GM21381 (cell line): ENCODE results near the gene ALKBH4.
"Not testable (repeated sequence)": the region's sequence is repeated elsewhere in the genome, so short reads cannot be mapped to it uniquely, and the experiment has no call there.

ENCODE experiments used
- ATAC-seq: cut with Tn5 transposase; IDR thresholded peaks from one replicate; pipeline ENCODE4 v1.9.1; 2021; ENCODE audit warnings: mild to moderate bottlenecking, moderate library complexity; ENCODE audit not compliant: unreplicated experiment

Gene ALKBH4

DNA sequence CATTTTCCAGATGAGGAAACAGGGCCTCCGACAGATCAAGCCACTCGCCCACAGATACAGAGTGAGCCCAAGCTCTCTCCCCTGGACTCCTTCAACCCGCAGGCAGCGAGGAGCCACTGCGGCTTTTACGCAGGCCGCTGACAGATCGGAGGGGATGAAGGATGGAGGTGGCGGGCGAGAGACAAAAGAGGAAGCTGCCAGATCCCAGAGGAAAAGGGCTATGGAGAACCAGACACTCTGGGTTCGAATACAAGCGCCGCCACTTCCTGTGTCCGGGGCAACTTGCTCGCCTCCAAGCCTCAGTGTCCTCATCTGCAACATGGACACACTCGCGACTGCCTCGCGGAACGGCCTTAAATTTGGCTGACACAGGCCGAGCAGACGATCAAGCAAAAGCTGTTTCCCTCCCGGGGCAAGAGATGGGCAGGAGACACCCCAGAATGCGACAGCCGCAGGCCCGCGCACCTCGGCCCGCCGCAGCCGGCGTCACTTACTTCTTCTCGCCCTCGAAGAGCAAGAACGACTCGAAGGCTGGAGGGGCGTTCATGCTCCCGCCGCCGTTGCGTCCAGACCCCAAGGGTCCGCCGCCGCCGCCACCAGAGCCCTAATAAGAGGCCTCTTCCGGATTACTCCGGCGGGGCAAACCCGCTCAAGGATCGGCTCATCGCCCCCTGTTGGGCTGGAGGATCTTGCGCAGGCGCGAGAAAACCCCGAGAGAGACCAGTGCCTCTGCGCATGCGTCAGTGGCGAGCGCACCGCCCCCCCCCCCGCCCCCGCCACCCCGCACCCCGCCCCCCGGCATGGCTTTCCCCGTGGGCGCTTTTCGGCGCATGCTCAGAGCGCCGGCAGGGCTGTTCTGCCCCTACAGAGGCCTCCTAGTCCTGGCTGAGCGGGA, 13.9 kb upstream of the ALKBH4 start, which contains the start of gene POLR2J:
Gene POLR2J, minus strand, starts transcription at position 609 of the 895 bp plus-strand sequence. Its CDS starts 62 bp downstream, at position 547.
- peak; percentile 86 for ATAC-seq

DNA sequence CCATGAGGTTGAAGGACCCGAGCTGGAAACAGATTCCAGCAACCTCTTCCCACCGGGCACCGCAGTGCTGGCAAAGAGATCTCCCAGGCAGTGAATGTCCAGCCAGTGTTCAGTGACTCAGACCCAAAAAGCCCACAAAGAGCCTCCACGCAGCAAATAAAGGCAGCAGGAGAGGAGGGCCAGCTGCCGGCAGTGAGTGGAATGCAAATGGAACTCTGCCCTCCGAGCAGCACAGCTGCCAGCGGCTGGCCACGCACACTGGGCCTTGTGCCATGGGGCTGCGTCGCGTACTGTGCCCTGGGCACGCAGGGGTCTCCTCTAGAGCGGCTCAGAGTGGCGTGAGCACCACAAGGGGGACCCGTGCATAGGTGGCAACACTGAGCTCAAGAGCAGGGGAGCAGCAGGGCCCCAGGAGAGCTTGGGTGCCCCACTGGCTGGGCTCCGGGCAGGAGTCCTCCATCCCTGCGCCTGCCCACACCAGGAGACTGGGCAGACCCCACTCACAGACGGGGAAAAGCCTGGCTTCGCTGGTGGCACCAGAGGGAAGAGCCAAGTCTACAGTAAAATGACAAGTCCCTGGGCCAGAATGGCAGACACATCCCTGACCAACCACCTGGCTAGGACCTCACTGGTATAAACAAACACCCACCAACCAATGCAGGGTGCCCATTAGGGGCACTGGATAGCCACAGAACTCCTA, 10.2 kb upstream of the ALKBH4 start:
- not testable (repeated sequence) for ATAC-seq

DNA sequence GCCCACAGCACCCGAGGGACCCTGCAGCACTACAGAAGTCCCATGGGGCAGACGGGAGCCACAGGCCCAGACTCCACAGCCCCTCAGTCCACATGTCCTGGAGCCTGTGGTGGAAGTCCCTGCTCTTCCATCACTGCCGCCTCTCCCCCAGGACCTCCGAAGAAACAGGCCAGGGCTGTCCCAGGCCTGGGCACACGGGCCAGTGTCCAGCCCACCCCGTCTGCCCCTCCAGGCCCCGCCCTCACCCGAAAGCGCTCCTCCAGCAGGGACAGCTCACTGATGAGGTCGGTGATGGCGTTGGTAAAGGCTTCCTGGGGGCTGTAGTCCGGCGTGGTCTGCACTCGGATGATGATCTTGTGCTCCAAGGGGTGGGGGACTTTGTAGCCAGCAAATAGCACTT, 9.5 kb upstream of the ALKBH4 start:
- ATAC-seq = not testable (repeated sequence)

DNA sequence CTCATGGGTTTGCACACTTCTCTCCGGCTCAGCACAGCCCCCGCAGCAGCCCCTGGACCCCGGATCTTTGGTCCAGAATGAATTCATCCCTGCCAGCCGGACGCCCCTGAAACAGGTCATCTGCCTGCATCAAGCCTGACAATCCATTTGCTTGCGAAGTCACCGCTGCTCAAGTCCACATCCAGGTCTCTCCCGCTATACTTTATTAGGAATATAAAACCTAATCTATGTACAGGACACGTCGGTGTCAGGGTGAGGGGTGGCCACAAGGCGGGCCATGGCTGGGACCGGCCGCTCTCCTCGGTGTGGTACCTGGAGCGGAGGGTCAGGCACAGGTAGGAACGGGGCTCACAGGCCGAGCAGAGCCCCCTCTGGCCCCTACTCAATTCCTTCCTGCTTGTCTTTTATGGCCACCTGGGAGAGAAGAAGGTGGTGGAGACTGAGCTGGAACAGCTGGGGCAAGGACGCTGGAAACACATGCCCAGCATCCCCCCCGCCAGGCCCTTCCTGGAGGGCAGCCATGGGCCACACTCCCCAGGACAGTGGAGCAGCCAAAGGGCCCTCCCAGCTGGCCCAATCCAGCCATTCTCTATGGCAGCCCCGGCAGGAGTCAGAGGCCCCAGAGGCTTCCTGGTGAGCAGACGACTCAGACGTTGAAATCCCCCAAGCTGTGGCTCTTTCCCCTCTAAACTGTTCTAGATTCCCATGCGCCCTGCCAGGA, 8.8 kb upstream of the ALKBH4 start:
- ATAC-seq = no peak

DNA sequence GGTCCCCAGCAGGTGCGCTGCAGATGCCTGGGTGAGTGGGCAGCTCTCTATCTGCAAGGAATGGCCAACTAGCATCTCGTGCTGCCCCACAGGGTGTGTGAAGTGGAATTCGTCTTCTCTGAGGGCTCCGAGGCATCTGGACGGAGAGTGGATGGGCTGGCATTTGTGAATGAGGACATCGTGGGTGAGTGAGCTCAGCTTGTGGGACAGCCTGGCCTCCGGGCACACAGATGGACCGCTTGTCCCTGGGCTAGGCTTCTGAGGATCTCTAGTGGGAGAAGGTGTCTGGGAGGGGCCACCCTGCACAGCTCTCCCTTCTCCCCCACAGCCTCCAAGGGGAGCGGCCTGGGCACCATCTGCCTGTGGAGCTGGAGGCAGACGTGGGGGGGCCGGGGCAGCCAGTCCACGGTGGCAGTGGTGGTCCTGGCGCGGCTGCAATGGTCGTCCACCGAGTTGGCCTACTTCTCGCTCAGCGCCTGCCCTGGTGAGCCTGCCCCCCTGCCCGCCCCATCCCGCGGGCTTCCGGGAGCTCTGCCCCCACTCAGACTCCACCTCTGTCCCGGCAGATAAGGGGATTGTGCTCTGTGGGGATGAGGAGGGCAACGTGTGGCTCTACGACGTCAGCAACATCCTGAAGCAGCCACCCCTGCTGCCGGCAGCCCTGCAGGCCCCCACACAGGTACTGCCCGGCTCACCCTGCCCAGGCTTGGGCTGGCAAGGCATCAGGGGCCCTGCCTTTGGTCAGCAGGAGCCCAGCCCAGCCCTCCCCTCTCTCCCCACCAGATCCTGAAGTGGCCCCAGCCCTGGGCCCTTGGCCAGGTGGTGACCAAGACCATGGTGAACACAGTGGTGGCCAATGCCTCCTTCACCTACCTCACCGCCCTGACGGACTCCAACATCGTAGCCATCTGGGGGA, 7.7 kb upstream of the ALKBH4 start:
- ATAC-seq = no peak

DNA sequence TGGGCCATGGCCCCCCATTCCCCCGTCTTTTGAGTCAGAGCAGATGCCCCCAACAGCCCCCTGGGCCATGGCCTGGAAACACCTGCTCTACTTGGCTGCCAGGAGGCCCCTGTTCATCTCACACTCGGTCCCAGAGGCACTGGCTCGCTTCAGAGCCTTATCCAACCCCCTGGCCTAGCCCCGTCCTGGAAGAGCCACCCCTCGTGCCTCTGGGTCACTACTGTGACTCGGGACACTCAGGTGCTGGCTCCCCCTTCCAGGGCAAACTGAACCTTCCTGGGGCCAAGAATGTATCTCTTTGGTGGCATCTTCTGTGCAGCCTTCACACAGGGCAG, 7.1 kb upstream of the ALKBH4 start:
- ATAC-seq = no peak

DNA sequence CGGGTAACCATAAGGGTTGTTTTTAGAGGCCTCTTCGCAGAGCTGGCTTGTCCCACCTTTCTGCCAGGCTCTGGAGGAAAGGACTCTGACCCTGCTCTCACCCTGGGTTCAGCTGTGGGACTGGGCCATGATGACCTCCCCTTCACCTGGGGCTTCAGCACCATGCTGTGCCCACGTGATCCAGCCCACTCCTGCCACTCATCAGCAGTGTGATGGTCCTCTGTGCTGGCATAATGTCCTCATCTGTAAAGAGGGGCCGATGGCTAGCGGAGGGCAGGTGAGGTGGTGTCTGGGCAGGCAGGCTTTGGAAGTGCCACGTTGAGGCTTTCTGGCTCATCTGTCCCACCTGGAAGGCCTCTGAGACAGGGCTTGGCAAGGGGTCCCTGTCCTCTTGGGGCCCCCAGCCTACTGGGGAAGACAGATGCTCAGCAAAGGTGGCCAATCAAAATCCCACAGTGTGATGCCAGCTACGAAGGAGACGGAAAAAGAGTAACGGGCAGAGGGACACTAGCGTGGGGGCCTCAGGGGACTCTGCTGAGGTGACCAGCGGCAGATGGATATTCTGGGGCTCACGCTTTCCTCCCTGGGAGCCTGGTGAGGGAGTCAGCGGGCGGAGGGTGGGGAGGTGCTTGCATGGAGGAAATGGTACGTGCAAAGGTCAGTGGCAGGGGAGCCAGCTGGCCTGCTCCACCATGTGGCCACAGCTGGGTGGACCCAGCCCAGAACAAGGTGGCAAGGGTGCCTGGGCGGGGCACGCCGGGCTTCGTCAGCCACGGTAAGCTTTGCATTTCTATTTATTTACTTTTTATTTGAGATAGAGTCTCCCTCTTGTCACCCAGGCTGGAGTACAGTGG, 5.5 kb upstream of the ALKBH4 start:
- no peak for ATAC-seq

DNA sequence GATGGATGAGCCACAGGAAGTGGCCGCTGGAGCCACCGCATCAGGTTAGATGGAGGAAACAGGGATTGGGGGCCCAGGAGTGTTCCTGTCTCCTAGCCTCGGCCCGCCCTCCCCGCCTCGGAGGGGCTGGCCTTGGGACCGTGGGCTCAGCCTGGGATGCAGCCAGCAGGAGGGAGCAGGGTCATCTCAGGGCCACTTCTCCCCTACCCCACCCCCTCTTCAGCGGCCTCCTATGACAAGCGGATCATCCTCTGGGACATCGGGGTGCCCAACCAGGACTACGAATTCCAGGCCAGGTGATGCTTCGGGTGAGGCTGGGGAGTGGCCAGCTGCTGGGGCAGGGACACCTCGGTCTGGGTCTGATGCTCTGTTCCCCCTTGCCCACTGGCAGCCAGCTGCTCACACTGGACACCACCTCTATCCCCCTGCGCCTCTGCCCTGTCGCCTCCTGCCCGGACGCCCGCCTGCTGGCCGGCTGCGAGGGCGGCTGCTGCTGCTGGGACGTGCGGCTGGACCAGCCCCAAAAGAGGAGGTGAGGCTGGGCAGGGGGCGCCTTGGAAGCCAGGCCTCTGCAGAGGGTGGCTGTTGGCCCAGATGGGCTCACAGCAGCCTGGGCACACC, 4.8 kb upstream of the ALKBH4 start:
- no peak for ATAC-seq

DNA sequence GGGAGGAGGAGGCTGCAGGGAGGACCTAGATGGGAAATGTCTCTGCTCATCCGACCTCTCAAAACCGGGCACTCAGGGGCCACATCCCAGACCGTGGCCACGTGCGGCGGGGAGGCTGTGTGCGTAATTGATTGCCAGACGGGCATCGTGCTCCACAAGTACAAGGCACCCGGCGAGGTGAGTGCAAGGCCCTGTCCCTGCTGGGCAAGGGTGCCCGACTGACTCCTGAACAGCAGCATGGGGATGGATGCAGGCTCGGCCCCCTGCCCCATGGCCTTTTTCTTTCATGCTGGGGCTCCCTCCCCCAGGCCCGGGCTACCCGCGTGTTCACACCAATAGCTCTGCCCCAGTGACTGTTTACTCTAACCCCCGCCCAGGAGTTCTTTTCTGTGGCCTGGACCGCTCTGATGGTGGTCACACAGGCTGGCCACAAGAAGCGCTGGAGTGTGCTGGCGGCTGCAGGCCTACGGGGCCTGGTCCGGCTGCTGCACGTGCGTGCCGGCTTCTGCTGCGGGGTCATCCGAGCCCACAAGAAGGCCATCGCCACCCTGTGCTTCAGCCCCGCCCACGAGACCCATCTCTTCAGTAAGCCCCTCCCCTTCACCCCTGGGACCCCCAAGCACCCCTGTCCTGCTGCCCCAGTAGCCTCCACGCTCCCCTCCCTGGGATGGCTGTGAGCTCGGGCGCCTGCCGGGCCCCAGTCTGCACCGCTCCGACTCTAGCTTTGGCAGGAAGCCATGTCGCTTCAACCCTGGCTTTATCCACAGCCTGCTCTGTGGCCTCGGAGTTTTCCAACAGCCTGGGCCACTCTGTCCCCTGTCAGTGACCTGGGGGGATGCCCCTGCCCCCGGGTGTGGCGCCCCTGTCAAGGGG, 4.1 kb upstream of the ALKBH4 start:
- no peak for ATAC-seq

DNA sequence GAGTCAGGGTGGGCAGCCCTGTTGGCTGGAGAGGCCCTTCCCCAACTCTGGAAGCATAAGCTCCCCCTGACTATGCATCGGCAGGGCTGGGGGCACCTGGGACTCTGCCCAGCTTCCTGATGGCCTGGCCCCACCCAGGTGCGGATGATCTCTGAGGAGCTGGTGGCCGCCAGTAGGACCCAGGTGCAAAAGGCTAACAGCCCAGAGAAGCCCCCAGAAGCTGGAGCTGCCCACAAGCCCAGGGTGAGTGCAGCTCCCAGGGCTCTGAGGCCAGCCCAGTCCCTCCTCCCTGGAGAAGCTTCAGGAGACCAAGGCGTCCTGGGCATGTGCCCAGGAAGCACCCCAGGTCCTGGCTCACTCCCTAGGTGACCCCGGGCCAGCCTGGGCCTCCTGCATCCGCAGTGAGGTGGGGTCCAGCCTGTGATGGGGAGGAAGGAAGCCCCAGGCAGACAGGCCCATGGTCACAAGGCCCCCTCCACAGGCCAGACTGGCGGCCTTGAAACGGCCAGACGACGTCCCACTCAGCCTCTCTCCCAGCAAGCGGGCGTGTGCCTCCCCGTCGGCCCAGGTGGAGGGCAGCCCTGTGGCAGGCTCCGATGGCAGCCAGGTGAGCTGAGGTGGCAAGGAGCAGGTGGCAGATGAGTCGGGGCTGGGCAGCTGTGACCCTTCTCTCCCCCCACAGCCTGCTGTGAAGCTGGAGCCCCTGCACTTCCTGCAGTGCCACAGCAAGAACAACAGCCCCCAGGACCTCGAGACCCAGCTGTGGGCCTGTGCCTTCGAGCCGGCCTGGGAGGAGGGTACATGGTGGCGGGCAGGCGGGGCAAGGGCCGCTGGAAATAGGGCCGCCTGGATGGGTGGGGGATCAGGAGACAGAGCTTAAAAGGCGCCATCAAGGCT, 3.2 kb upstream of the ALKBH4 start:
- ATAC-seq = no peak

DNA sequence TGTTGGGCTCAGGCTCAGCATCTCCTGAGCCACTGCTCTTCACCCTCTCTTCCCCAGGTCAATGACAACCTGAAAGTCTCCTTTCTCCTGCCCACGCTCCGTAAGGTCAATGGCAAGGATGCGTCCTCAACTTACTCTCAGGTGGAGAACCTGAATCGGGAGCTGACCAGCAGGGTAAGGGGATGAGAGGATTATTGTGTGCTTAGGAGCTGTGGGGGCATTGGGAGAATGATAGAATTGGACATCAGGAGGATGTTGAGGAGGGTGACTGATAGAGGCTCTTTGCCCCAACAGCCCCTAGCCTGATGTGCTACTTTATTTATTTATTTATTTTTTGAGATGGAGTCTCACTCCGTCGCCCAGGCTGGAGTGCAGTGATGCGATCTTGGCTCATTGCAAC, 1.4 kb upstream of the ALKBH4 start:
- ATAC-seq = no peak

DNA sequence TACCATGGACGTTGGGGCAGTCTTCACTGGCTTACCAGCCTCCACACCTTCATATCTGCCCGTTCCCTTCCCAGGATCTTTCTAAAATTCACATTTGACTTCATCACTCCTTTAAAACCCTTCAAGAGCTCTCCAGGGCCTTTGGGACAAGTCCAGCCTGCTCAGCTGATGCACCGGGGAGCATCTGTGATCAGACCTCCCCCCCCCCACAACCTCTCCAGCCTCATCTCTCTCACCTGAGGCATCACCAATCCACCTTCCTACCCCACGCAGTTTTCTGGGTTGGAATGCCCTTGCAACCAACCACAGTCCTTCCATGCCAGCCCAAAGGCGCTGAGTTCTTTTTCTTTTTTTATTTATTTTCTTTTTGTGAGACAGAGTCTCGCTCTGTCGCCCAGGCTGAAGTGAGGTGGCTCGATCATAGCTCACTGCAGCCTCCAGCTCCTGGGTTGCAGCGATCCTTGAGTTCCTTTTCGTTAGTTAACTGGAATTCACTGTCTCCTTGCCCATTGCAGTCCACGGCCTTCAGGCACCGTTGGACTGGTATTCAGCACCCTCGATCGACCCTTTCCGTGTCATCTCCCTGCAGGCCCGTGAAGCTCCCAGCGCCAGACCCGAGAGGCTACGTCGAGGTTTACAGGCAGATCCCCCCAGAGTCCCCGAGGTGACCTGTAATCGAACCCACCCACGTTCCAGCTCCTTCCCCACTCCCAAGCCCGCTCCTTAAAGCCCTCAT, 654 bp downstream of the ALKBH4 start:
- no peak for ATAC-seq

DNA sequence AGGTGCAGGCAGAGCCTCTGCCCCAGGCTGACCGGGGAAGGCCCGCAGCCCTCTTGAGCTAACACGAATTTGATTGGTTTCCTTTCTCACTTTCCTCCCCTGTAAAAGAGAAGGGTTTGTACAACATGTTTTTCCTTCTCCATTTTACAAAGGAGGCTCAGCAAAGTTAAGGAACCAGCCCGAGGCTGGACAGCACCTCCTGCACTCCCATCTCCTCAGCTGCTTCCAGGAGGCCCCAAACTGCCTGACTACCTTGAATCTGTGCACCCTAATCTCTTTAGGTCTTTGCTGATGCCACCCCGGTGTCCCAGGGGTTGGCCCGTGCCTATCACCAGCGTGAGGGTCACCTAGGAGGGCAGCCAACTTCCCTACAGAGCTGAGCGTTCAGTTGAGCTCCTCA, 4.2 kb downstream of the ALKBH4 start:
- no peak for ATAC-seq

DNA sequence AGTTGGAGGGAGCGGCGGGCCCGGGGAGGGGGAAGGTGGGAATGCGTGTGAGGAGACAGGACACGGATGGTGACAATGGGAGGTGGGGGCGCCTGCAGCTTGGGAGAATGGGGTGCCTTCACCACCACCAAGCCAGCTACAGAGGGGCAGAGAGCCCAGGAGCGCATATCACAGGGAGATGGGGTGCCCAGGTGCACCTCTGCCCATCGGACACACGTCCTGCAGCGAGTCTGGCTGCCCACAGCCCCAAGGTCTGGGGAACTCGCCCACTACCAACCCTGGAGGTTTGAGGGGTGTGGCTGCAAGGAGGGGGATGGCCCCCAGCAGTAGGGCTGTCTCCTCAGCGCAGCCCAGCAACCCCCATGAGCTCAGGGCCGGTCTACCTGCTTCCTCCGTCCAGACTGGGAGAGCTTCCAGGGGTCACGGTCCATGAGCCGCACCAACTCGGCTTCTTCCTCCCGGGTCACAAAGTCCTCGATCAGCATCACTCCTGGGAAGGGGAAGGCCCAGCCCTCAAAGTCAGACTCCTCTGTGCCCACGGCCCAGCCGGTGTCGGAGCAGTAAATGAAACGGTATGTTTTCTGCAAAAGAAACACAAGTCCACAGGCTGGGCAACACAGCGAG, 5.3 kb downstream of the ALKBH4 start:
- ATAC-seq = no peak

DNA sequence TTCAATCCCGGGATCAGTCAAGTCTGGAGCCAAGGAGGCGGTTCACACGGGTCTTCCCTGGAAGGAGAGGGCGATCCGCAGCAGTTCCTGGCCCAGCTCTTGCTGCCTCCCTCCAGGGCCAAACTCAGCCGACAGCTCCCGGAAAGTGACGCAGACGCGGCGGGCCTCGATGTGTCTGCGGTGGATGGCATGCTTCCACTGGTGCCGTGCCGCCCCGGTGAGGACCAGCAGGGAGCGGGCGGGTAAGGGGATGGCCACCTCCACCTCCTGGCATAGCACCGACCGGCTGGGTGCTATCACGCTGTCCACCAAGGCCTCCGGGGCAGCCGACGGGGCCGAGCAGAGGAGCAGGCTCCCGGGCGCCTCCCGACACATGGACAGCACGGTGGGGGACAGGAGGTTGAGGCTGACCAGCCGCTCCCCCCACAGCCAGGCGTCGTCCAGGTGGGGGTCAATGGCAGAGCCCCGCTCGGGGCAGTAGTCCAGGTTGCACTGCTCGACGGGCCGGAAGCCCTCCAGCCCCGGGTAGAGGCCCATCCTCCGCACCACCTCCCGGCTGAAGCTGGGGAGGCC, 7.2 kb downstream of the ALKBH4 start:
- no peak for ATAC-seq

DNA sequence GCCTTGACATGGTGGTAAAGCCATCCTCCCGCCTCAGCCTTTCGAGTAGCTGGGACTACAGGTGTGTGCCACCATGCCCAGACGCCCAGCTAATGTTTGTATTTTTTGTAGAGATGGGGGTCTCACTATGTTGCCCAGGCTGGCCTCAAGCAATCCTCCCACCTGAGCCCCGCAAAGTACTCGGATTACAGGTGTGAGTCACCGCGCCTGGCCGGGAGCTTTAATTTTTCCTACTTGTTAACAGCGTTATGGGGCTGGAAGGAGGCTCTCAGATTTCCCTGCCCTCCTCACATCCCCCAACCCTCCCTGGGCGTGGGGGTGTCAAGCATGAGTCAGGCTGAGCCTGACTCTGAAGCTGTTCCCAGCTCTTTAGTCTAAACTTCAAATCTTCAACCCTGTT, 8.3 kb downstream of the ALKBH4 start:
- ATAC-seq = no peak
